ENCODE measurements around the gene ALDH18A1. TPM values are rescaled to one million over a fixed set of nuclear protein-coding genes. Genes with fewer than 3 reads are reported as not detected.
A peak's percentile ranks its signal among the peaks of the same experiment; 100 is the strongest.

The ALDH18A1 gene
- total and polyA plus RNA-seq, 2 donors (not counting 1 experiment from before 2014, with no cell fraction given), result 12.4 to 27.6 TPM

GRCh38 chr10:95698415-95698814 lies 41.9 kb upstream of the ALDH18A1 start:
- Histone ChIP-seq H3K36me3 (replicated peaks in 1 of 2; ENCODE audit: control extremely low read depth in 1 of 2, control insufficient read depth in 1 of 2, extremely low read depth in 1 of 2, insufficient read depth in 2 of 2, low read length in 1 of 2) (no peaks in the 10 kb centered on the region), H3K9ac (ENCODE audit: low read length) (no peak overlapping the region), H3K27me3 (replicated peaks in 1 of 4; ENCODE audit: control extremely low read depth in 1 of 4, control insufficient read depth in 3 of 4, insufficient read depth in 4 of 4, low read length in 3 of 4) (no peaks in the 10 kb centered on the region), H3K9me3 (ENCODE audit: control extremely low read depth in 1 of 3, control insufficient read depth in 2 of 3, insufficient read depth in 1 of 3, low read length in 2 of 3) (peaks cover 3 to 4% (median 3%) of the 10 kb centered on the region in 3 donors), H2AFZ (ENCODE audit: insufficient read depth, low read depth, low read length, poor library complexity, severe bottlenecking) (no peak overlapping the region), H4K20me1 (ENCODE audit: control insufficient read depth, insufficient read depth, low read length, poor library complexity, severe bottlenecking) (no peaks in the 10 kb centered on the region), H3K4me1 (ENCODE audit: control insufficient read depth in 2 of 2, insufficient read depth in 2 of 2, low read length in 2 of 2) (peaks cover 25 to 26% of the 10 kb centered on the region in 2 donors), H3K4me3 (ENCODE audit: control extremely low read depth in 1 of 5, extremely low read depth in 1 of 5, insufficient read depth in 1 of 5, low read depth in 2 of 5, low read length in 4 of 5) (no peak overlapping the region), H3K79me2 (ENCODE audit: control insufficient read depth, insufficient read depth, low read length) (peaks cover 13% of the 10 kb centered on the region), H3K27ac (ENCODE audit: low read length in 2 of 2) (peak overlapping the region in 1 of 2 donors; percentile 79), H3K4me2 (replicated peaks; ENCODE audit: low read depth, low read length, poor library complexity, severe bottlenecking) (no peak overlapping the region)
- intact Hi-C loops (cut with micrococcal nuclease), result no loop called here
- WGBS (ENCODE audit: insufficient coverage), result 0% methylated on average over 1 of the region's 2 CpGs
- H3K27ac Mint-ChIP-seq, result peak overlapping the region; percentile 79
- peaks cover 33% of the 10 kb centered on the region for H3K4me1 Mint-ChIP-seq
- DNase-seq (no peak), ATAC-seq (ENCODE audit: low read depth) (no peak)
- POLR2A ChIA-PET, result no interaction called here
- H3K27me3 Mint-ChIP-seq, result no peaks in the 10 kb centered on the region
- CTCF ChIA-PET, result interaction anchor here (1.1 to 13.1 kb wide), 2 partner anchors 30 to 138 kb away, joined by 4 to 704 read pairs; no protein-coding TSS in a partner anchor
- H3K9me3 Mint-ChIP-seq (ENCODE audit: insufficient read depth), result no peaks in the 10 kb centered on the region
- H3K4me3 Mint-ChIP-seq, result peak overlapping the region; percentile 21
- TF ChIP-seq EZH2 (IDR thresholded peaks at IDR 0.05; ENCODE audit: borderline replicate concordance, insufficient read depth, low read depth, low read length, poor library complexity, severe bottlenecking), result no peak
- TF ChIP-seq CTCF (IDR thresholded peaks at IDR 0.05), result no peak

DNA sequence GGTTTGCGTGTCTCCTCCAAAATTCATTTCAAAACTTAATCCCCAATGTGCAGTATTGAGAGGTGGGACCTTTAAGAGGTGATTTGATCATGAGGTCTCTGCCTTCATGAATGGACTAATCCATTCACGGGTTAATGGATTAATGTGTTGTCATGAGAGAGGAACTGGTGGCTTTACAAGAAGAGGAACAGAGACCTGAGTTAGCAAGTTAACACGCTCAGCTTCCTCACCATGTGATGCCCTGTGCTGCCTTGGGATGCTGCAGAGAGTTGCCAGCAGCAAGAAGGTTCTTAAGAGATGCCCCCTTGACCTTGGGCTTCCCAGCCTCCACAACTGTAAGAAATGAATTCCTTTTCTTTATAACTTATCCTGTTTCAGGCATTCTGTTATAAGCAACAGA lies 40.9 kb upstream of the ALDH18A1 start:
- peak overlapping the region; percentile 50 for H3K4me2 ChIP-seq (replicated peaks; ENCODE audit: low read depth, low read length, poor library complexity, severe bottlenecking)
- H3K27me3 Mint-ChIP-seq, result no peaks in the 10 kb centered on the region
- no peaks in the 10 kb centered on the region for H3K27me3 ChIP-seq (replicated peaks in 1 of 4; ENCODE audit: control extremely low read depth in 1 of 4, control insufficient read depth in 3 of 4, insufficient read depth in 4 of 4, low read length in 3 of 4)
- no peaks in the 10 kb centered on the region for H3K9me3 Mint-ChIP-seq (ENCODE audit: insufficient read depth)
- peak overlapping the region; percentile 79 for H3K27ac Mint-ChIP-seq
- H3K79me2 ChIP-seq (ENCODE audit: control insufficient read depth, insufficient read depth, low read length), result peaks cover 23% of the 10 kb centered on the region
- peaks cover 34 to 36% of the 10 kb centered on the region in 2 donors for H3K4me1 ChIP-seq (ENCODE audit: control insufficient read depth in 2 of 2, insufficient read depth in 2 of 2, low read length in 2 of 2)
- no peak for TF ChIP-seq EZH2 (IDR thresholded peaks at IDR 0.05; ENCODE audit: borderline replicate concordance, insufficient read depth, low read depth, low read length, poor library complexity, severe bottlenecking)
- no peak for TF ChIP-seq CTCF (IDR thresholded peaks at IDR 0.05)
- peaks cover 41% of the 10 kb centered on the region for H3K4me1 Mint-ChIP-seq
- 0% methylated on average over 2 of the region's 3 CpGs for WGBS (ENCODE audit: insufficient coverage)
- peaks cover 3 to 4% (median 3%) of the 10 kb centered on the region in 3 donors for H3K9me3 ChIP-seq (ENCODE audit: control extremely low read depth in 1 of 3, control insufficient read depth in 2 of 3, insufficient read depth in 1 of 3, low read length in 2 of 3)
- no peaks in the 10 kb centered on the region for H3K36me3 ChIP-seq (replicated peaks in 1 of 2; ENCODE audit: control extremely low read depth in 1 of 2, control insufficient read depth in 1 of 2, extremely low read depth in 1 of 2, insufficient read depth in 2 of 2, low read length in 1 of 2)
- DNase-seq, result peak; percentile 83
- CTCF ChIA-PET, result interaction anchor here (1.0 to 13.1 kb wide), 5 partner anchors 31 to 167 kb away, joined by 3 to 704 read pairs (median 4); no protein-coding TSS in a partner anchor
- peak overlapping the region; percentile 14 for H3K9ac ChIP-seq (ENCODE audit: low read length)
- H4K20me1 ChIP-seq (ENCODE audit: control insufficient read depth, insufficient read depth, low read length, poor library complexity, severe bottlenecking), result no peaks in the 10 kb centered on the region
- H3K27ac ChIP-seq (ENCODE audit: low read length in 2 of 2), result peak overlapping the region; percentile 40 to 79
- intact Hi-C loops (cut with micrococcal nuclease), result no loop called here
- H3K4me3 ChIP-seq (ENCODE audit: control extremely low read depth in 1 of 5, extremely low read depth in 1 of 5, insufficient read depth in 1 of 5, low read depth in 2 of 5, low read length in 4 of 5), result no peak overlapping the region
- peak overlapping the region; percentile 58 for H2AFZ ChIP-seq (ENCODE audit: insufficient read depth, low read depth, low read length, poor library complexity, severe bottlenecking)
- ATAC-seq (ENCODE audit: low read depth), result peak; percentile 11
- peak overlapping the region; percentile 33 for H3K4me3 Mint-ChIP-seq
- POLR2A ChIA-PET, result interaction anchor here (1.0 to 2.2 kb wide), 4 partner anchors 60 to 145 kb away, joined by 3 to 7 read pairs (median 3); no protein-coding TSS in a partner anchor

Data from B cell (primary cell).